GM23248 (cell line): ENCODE measurements around the gene ASH1L. TPM values are rescaled to one million over a fixed set of nuclear protein-coding genes. Genes with fewer than 3 reads are reported as not detected.
A peak's percentile ranks its signal among the peaks of the same experiment; 100 is the strongest.
"Not testable (repeated sequence)": the region's sequence is repeated elsewhere in the genome, so short reads cannot be mapped to it uniquely, and the experiment has no call there.

Experiments
- DNase-seq: peaks from one replicate; pipeline ENCODE4 v3.0.0-alpha.2; 2015
- H2AFZ ChIP-seq: fragments of 200-600 bp; sonication (generic); 2 replicates; pipeline ENCODE4 v1.6.1; 2016; ENCODE audit warnings: antibody characterized with exemption
- H3F3A ChIP-seq: fragments of 200-600 bp; sonication (generic); 2 replicates; pipeline ENCODE4 v1.6.1; 2016; ENCODE audit warnings: mild to moderate bottlenecking, antibody characterized with exemption, mixed run types; ENCODE audit not compliant: insufficient read depth
- H3K27ac ChIP-seq: fragments of 200-600 bp; sonication (generic); 2 replicates; pipeline ENCODE4 v1.5.1; 2016; ENCODE audit warnings: mild to moderate bottlenecking
- H3K27me3 ChIP-seq: fragments of 200-600 bp; sonication (generic); replicated peaks from 2 replicates; pipeline ENCODE4 v1.6.1; 2016; ENCODE audit warnings: mild to moderate bottlenecking; ENCODE audit not compliant: insufficient read depth
- H3K36me3 ChIP-seq: fragments of 200-600 bp; sonication (generic); 2 replicates; pipeline ENCODE4 v1.6.1; 2016; ENCODE audit warnings: low read depth, mild to moderate bottlenecking
- H3K4me1 ChIP-seq: fragments of 200-600 bp; sonication (generic); 2 replicates; pipeline ENCODE4 v1.6.1; 2016; ENCODE audit warnings: mild to moderate bottlenecking; ENCODE audit not compliant: insufficient read depth
- H3K4me2 ChIP-seq: fragments of 200-600 bp; sonication (generic); one replicate; pipeline ENCODE4 v1.6.1; 2016; ENCODE audit warnings: mild to moderate bottlenecking; ENCODE audit not compliant: unreplicated experiment
- H3K4me3 ChIP-seq: fragments of 200-600 bp; sonication (generic); 2 replicates; pipeline ENCODE4 v1.5.1; 2016; ENCODE audit warnings: mild to moderate bottlenecking
- H3K79me2 ChIP-seq: fragments of 200-600 bp; sonication (generic); 2 replicates; pipeline ENCODE4 v1.6.1; 2016; ENCODE audit warnings: mild to moderate bottlenecking; ENCODE audit not compliant: insufficient read depth
- H3K9ac ChIP-seq: fragments of 200-600 bp; sonication (generic); 2 replicates; pipeline ENCODE4 v1.6.1; 2016; ENCODE audit warnings: mild to moderate bottlenecking
- H3K9me2 ChIP-seq: fragments of 200-600 bp; sonication (generic); 2 replicates; pipeline ENCODE4 v1.6.1; 2016; ENCODE audit warnings: mixed run types, mild to moderate bottlenecking, moderate library complexity; ENCODE audit not compliant: insufficient read depth
- H3K9me3 ChIP-seq: fragments of 200-600 bp; sonication (generic); one replicate; pipeline ENCODE4 v1.6.1; 2017; ENCODE audit warnings: low read depth
- H4K20me1 ChIP-seq: fragments of 200-600 bp; sonication (generic); 2 replicates; pipeline ENCODE4 v1.6.0; 2016; ENCODE audit not compliant: insufficient read depth
- EZH2 ChIP-seq: fragments of 200-600 bp; sonication (generic); IDR thresholded peaks from 2 replicates; pipeline ENCODE4 v1.6.1; 2018; ENCODE audit warnings: antibody characterized with exemption, mild to moderate bottlenecking; ENCODE audit not compliant: insufficient read depth, poor library complexity, severe bottlenecking
- EZH2phosphoT487 ChIP-seq: fragments of 200-600 bp; sonication (generic); IDR thresholded peaks from 2 replicates; pipeline ENCODE4 v1.6.1; 2018; ENCODE audit warnings: antibody characterized with exemption, moderate library complexity, mild to moderate bottlenecking, low read depth; ENCODE audit not compliant: insufficient read depth
- WGBS, 2 experiments: methylation state at CpG; one replicate each; pipeline ENCODE4 v1.1.6; 2015 to 2017; ENCODE audit warnings: low lambda C conversion rate in 2 of 2, low coverage in 1 of 2; ENCODE audit errors: missing lambda C conversion rate in 2 of 2; 5-methylcytosine and 5-hydroxymethylcytosine counted together
- in situ Hi-C: fragments of 300-500 bp; cut with MboI; formaldehyde crosslinking; loops from 2 replicates; pipeline ENCODE4 v1.15.0; 2020
- polyA plus RNA-seq: library from polyadenylated mRNA; unstranded; fragments of >200 nt; fragmentation: Nextera tagmentation; extraction: Ambion mirVana; gene quantifications from 2 replicates; pipeline ENCODE4 v1.2.1, GENCODE V29; 2016
- total RNA-seq: library from RNA; depleted of rRNA; stranded (reverse); fragments of >200 nt; shearing (Covaris generic); gene quantifications from 2 replicates; pipeline ENCODE4 v1.2.3, GENCODE V29; 2014

The ASH1L gene
- total and polyA plus RNA-seq, 2 experiments from 2014 or later: 15.2 to 18.2 TPM

GRCh38 chr1:155437405-155437804, 125.2 kb downstream of the ASH1L start:
- no peaks in the 10 kb centered on the region for H3K9me2 ChIP-seq
- H3K36me3 ChIP-seq: peaks cover 26% of the 10 kb centered on the region
- no peaks in the 10 kb centered on the region for H3K4me1 ChIP-seq
- H3K4me3 ChIP-seq: no peak overlapping the region
- no peak overlapping the region for H3K9ac ChIP-seq
- no peak overlapping the region for H2AFZ ChIP-seq
- H3K27ac ChIP-seq: no peak overlapping the region
- no peak overlapping the region for H3K4me2 ChIP-seq
- peaks cover 69% of the 10 kb centered on the region for H3K79me2 ChIP-seq
- 98 to 99% methylated on average over 4 of the region's 4 CpGs for WGBS, 2 experiments
- DNase-seq: no peak
- H3F3A ChIP-seq: peaks cover 5% of the 10 kb centered on the region; the same call in 1 of the 2 replicates
- no peak for TF ChIP-seq EZH2phosphoT487
- no peak for TF ChIP-seq EZH2
- no peaks in the 10 kb centered on the region for H3K9me3 ChIP-seq
- in situ Hi-C loops: no loop called here
- no peaks in the 10 kb centered on the region for H3K27me3 ChIP-seq
- no peaks in the 10 kb centered on the region for H4K20me1 ChIP-seq

DNA sequence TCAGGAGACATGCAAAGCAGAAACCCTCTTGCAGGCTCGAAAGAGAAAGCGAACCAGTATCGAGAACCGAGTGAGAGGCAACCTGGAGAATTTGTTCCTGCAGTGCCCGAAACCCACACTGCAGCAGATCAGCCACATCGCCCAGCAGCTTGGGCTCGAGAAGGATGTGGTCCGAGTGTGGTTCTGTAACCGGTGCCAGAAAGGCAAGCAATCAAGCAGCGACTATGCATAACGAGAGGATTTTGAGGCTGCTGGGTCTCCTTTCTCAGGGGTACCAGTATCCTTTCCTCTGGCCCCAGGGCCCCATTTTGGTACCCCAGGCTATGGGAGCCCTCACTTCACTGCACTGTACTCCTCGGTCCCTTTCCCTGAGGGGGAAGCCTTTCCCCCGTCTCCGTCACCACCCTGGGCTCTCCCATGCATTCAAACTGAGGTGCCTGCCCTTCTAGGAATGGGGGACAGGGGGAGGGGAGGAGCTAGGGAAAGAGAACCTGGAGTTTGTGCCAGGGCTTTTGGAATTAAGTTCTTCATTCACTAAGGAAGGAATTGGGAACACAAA, 128.7 kb downstream of the ASH1L start:
- in situ Hi-C loops: not testable (repeated sequence)

DNA sequence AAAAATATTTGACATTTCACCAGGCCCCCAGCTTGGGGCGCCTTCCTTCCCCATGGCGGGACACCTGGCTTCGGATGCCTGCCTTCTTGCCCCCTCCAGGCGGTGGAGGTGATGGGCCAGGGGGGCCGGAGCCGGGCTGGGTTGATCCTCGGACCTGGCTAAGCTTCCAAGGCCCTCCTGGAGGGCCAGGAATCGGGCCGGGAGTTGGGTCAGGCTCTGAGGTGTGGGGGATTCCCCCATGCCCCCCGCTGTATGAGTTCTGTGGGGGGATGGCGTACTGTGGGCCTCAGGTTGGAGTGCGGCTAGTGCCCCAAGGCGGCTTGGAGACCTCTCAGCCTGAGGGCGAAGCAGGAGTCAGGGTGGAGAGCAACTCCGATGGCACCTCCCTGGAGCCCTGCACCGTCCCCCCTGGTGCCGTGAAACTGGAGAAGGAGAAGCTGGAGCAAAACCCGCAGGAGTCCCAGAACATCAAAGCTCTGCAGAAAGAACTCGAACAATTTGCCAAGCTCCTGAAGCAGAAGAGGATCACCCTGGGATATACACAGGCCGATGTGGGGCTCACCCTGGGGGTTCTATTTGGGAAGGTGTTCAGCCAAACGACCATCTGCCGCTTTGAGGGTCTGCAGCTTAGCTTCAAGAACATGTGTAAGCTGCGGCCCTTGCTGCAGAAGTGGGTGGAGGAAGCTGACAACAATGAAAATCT, 129.3 kb downstream of the ASH1L start:
- H3K27ac ChIP-seq, H3K4me1 ChIP-seq, H3K27me3 ChIP-seq, H3K9me3 ChIP-seq, DNase-seq, H3F3A ChIP-seq, in situ Hi-C loops, H3K9ac ChIP-seq, H2AFZ ChIP-seq, H3K4me2 ChIP-seq, H3K4me3 ChIP-seq, H4K20me1 ChIP-seq, H3K9me2 ChIP-seq: not testable (repeated sequence)
- 94 to 95% methylated on average over 22 to 23 of the region's 23 CpGs for WGBS, 2 experiments
- Histone ChIP-seq H3K36me3 (peaks cover 27% of the 10 kb centered on the region), H3K79me2 (peaks cover 81% of the 10 kb centered on the region)

More for the DNA sequence above, 128.7 kb downstream of the ASH1L start:
- H3K4me3 ChIP-seq, DNase-seq, H2AFZ ChIP-seq, H4K20me1 ChIP-seq, H3K9me2 ChIP-seq, H3K27me3 ChIP-seq, H3K4me1 ChIP-seq, H3K9ac ChIP-seq, H3K27ac ChIP-seq, H3K4me2 ChIP-seq, H3F3A ChIP-seq, H3K9me3 ChIP-seq: not testable (repeated sequence)
- Histone ChIP-seq H3K79me2 (peaks cover 81% of the 10 kb centered on the region), H3K36me3 (peaks cover 32% of the 10 kb centered on the region)
- 87 to 92% methylated on average over 14 of the region's 14 CpGs for WGBS, 2 experiments

DNA sequence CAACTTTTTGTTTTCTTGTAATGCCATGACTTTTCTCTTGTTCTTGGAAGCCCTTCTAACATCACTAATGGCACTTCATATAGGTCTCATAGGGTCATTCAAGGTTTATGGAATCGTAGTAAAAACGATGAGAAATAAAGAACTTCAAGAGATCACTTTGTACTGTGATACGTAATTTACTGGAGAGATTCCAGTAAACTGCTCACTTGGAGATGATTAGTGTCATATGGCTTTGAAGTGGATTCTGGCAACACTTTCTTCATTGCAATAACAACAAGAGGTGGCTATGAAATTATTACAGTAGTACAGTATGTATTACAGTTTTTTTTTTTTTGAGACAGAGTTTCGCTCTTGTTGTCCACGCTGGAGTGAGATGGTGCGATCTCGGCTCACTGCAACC, 138.5 kb downstream of the ASH1L start:
- 73 to 76% methylated on average over 7 of the region's 7 CpGs for WGBS, 2 experiments
- in situ Hi-C loops: no loop called here
- H3K27me3 ChIP-seq: no peaks in the 10 kb centered on the region
- no peaks in the 10 kb centered on the region for H3K9me2 ChIP-seq
- H3K4me3 ChIP-seq: no peak overlapping the region
- no peaks in the 10 kb centered on the region for H3K36me3 ChIP-seq
- DNase-seq: peak; percentile 4
- H3F3A ChIP-seq: no peaks in the 10 kb centered on the region
- H3K79me2 ChIP-seq: peaks cover 51% of the 10 kb centered on the region
- H2AFZ ChIP-seq: no peak overlapping the region
- no peaks in the 10 kb centered on the region for H3K4me1 ChIP-seq
- H4K20me1 ChIP-seq: peaks cover 5% of the 10 kb centered on the region; the same call in 1 of the 2 replicates
- H3K4me2 ChIP-seq: no peak overlapping the region
- TF ChIP-seq EZH2 (no peak), EZH2phosphoT487 (no peak)
- no peaks in the 10 kb centered on the region for H3K9me3 ChIP-seq
- no peak overlapping the region for H3K27ac ChIP-seq
- H3K9ac ChIP-seq: no peak overlapping the region
